Kidney epithelial cell (primary cell): ENCODE data around the gene MEP1A. TPM values are rescaled to one million over a fixed set of nuclear protein-coding genes. Genes with fewer than 3 reads are reported as not detected.

Experiments
- DNase-seq: peaks from one replicate; pipeline ENCODE4 v3.0.0-alpha.2; 2010; ENCODE audit warnings: low read depth
- H3K27me3 ChIP-seq: 2 replicates; pipeline ENCODE4 v1.6.0; 2011; ENCODE audit warnings: low read length; ENCODE audit not compliant: control insufficient read depth, insufficient read depth
- H3K36me3 ChIP-seq: 2 replicates; pipeline ENCODE4 v1.5.1; 2011; ENCODE audit warnings: low read length; ENCODE audit not compliant: control insufficient read depth, insufficient read depth
- H3K4me3 ChIP-seq: 2 replicates; pipeline ENCODE4 v1.5.1; 2011; ENCODE audit warnings: low read depth, mild to moderate bottlenecking, control low read depth, low read length
- CTCF ChIP-seq: IDR thresholded peaks from 2 replicates; pipeline ENCODE4 v1.5.1; 2011; ENCODE audit warnings: mild to moderate bottlenecking, moderate library complexity, low read length, control low read depth, inconsistent platforms; ENCODE audit not compliant: insufficient read depth, poor library complexity, severe bottlenecking
- total RNA-seq: library from RNA; depleted of rRNA; stranded (reverse); fragments of >200 nt; gene quantifications from 2 replicates; pipeline ENCODE4 v1.2.3, GENCODE V29; 2015

Gene MEP1A
- total RNA-seq, 1 donor from 2014 or later = not detected

DNA sequence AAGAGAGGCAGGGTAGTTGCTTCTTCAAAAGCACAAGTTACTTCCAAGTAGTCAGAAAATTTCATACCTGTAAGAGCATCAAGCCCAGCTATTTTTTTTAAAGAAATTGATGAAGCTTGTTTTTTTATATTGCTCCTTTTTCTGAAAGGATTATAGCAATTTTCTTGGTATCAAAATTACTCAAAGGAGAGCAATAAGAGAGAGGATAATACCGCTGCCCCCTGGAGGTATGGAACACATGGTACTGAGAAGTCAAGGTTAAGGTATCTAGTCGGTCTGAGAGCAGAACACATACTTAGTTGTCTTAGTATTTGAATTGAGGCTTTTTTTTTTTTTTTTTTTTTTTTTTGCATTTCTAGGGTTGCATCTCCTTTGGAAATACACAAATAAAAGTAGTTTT is 69.2 kb downstream of the MEP1A start:
- H3K27me3 ChIP-seq = no peaks in the 10 kb centered on the region
- no peak for DNase-seq
- H3K36me3 ChIP-seq = no peaks in the 10 kb centered on the region
- H3K4me3 ChIP-seq = no peak overlapping the region
- TF ChIP-seq CTCF = no peak

GRCh38 chr6:46863791-46864190 is 70.6 kb downstream of the MEP1A start:
- no peak for TF ChIP-seq CTCF
- DNase-seq = no peak
- Histone ChIP-seq H3K4me3 (no peak overlapping the region), H3K27me3 (no peaks in the 10 kb centered on the region), H3K36me3 (no peaks in the 10 kb centered on the region)

DNA sequence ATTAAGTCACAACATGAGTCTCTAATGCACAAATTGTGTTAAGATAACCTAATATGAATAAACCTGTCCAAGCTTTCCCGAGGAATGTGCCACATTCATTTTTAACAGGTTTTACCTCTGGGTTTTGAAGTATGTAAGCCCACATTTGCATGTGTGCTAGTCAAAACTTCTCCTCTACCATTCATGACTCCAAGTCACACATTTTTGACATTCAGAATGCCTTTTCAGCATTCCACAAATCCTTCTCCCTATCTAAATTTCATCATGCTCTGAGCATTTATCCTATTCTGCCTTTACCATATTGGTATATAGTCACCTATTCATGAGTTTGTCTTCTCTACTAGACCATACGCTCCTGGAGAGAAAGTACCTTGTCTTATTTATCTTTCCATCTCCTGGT is 72.0 kb downstream of the MEP1A start:
- no peak for DNase-seq
- Histone ChIP-seq H3K36me3 (no peaks in the 10 kb centered on the region), H3K27me3 (no peaks in the 10 kb centered on the region), H3K4me3 (no peak overlapping the region)
- TF ChIP-seq CTCF = no peak

DNA sequence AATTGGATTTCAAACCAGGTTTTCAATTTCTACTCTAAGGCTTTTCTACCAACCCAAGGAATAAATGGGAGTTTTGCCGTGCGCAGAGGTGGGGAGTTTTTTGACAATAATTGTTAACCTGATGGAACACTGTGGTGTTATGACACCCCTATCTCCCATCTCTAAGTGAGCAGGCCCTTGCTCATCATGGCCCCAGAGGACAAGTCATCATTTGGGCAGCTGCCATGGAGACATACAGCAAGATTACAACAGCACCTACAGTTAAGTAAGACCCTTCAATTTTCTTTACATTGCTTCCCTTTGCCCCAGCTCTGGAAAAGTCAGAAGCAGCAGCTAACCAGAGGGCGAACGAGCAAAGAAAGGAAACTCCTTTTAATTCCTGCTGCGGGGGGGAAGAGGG is 74.2 kb downstream of the MEP1A start:
- H3K36me3 ChIP-seq = no peaks in the 10 kb centered on the region
- H3K27me3 ChIP-seq = no peaks in the 10 kb centered on the region
- DNase-seq = no peak
- TF ChIP-seq CTCF = no peak
- H3K4me3 ChIP-seq = no peak overlapping the region

DNA sequence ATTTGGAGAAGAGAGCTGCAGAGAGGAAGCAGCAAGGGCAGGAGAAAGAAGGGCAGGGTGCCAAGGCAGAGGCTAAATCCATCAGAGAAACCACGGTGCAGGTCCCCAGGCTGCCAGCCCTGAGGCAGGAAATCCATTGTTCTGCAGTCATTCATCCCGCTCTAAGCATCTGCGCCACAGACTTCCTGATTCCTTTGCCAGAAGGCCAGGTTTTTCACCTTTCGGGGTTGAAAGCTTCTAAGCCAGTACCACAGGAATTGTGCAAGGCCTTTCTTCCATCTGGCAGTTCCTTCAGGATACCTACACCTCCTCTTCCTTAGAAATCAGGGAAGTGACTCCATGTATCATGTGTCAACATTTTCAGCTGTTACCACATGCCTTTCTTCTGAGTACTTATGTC is 82.9 kb downstream of the MEP1A start:
- Histone ChIP-seq H3K27me3 (no peaks in the 10 kb centered on the region), H3K36me3 (no peaks in the 10 kb centered on the region), H3K4me3 (no peak overlapping the region)
- no peak for TF ChIP-seq CTCF
- DNase-seq = peak; percentile 94

DNA sequence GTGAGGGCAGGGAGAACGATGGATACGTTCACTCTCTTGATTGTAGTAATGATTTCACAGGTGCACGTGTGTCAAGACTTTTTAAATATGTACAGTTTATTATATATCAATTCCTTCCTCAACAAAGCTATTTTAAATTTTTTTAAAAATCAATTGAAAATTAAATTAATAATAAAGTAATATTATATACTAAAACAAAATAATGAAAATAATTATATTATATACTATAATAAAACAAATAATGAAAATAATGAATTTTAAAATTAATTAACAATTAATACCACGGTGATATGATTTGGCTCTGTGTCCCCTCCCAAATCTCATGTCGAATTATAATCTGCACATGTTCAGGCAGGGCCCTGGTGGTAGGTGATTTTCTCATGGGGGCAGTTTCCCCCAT is 85.8 kb downstream of the MEP1A start:
- TF ChIP-seq CTCF = no peak
- Histone ChIP-seq H3K36me3 (no peaks in the 10 kb centered on the region), H3K27me3 (no peaks in the 10 kb centered on the region), H3K4me3 (no peak overlapping the region)
- no peak for DNase-seq
